IPS DF 19.7 (cell line): ENCODE measurements around the gene TOMM22.
"Not testable (repeated sequence)": the region's sequence is repeated elsewhere in the genome, so short reads cannot be mapped to it uniquely, and the experiment has no call there.

Experiments
- DNase-seq: peaks from one replicate; pipeline ENCODE4 v3.0.0-alpha.2; 2013; ENCODE audit warnings: low read depth, low spot score

The TOMM22 gene

GRCh38 chr22:38681582-38682335 lies at the start of gene TOMM22:
TSS of gene TOMM22 (plus strand) at chr22:38681957. CDS start at chr22:38681979, 22 bp downstream.
- peak; percentile 68 for DNase-seq

DNA sequence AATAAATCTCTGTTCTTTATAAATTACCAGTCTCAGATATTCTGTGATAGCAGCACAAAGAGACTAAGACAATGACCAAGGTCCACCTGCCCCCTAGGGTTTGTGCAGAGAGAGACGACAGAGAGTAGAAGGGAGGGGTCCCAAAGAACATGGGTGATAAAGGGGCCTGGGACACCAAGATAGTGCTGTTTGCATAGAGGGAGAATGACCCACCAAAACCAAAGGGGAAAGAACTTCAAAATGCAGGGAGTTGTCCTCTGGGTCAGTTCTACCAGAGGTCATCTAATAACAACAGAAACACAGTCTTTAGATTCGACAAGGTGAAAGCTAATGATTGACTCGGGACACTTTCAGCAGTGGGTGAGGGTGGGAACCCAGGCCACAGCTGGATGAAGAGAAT lies 49.2 kb upstream of the TOMM22 start:
- DNase-seq, result no peak

- no peak for DNase-seq
Observed at GRCh38 chr22:38638216-38638615, 43.5 kb upstream of the TOMM22 start.

- DNase-seq, result no peak
Observed at GRCh38 chr22:38638728-38639127, 43.0 kb upstream of the TOMM22 start.

GRCh38 chr22:38641476-38642040 lies 40.2 kb upstream of the TOMM22 start:
- DNase-seq, result no peak

GRCh38 chr22:38644245-38644644 lies 37.5 kb upstream of the TOMM22 start:
- DNase-seq, result not testable (repeated sequence)

GRCh38 chr22:38645430-38645829 lies 36.3 kb upstream of the TOMM22 start:
- DNase-seq, result no peak

- DNase-seq, result no peak
Observed at GRCh38 chr22:38649841-38650522, 31.8 kb upstream of the TOMM22 start.

- no peak for DNase-seq
Observed at GRCh38 chr22:38652859-38653258, 28.9 kb upstream of the TOMM22 start.

DNA sequence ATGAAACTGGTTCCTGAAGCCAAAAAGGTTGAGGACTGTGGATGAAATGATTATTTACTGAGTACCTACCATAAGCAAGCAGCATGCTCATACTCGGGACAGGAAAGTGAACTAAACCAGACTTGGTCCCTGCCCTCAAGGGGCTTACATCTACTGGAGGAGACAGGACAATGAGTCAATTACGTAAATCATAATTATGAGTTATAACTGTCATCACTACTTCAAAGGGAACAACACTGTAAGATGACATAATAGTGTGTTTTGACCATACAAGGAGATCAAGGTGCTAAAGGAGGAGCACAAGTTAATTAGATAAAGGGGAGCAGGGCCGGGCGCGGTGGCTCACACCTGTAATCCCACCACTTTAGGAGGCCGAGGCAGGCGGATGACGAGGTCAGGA lies 28.0 kb upstream of the TOMM22 start:
- DNase-seq, result no peak

GRCh38 chr22:38655519-38656255 lies 26.1 kb upstream of the TOMM22 start:
- no peak for DNase-seq

DNA sequence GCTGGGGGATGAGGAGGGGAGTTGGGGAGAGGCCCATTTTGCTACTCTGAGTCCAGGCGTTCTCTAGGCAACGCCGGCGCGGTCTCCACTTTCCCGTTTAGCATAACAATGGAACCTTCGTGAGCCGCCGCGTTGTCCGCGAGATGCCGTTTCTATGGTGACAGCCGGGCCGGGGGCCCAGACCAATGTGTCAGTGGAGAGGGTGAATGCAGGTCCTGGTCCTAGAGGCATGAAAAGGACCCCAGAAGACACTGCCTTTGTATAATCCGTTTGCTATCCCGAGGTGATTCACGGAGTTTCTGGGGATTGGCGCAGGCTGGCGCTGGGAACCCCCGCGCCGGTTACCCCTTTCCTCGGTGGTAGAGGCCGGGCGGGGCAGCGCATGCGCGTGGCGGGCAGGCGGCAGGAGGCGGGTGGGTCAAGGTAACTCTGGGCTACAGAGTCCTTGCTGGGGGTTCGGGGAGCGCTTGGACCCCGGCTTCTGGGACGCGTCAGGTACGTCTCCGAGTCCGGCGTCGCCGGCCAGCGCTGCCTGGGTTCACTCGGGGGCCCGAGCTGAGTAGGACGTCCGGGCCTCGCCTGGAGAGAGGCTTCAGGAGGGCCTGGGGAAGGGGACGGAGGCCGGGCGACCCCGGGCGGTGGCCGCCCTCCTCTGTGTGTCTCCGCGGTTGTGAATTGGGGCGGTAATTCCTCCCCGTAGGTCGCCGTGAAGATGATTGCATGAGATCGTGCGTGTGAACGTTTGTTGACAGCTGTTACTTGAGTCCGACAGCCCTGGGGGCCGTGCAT lies 25.3 kb upstream of the TOMM22 start, which contains the start of the genes CBY1 and FAM227A:
CBY1 (plus strand) TSS at position 383 of the 789 bp plus-strand sequence. CDS start 11,417 bp downstream, outside the sequence.
FAM227A (minus strand) TSS at position 137 of the 789 bp plus-strand sequence. CDS start 6,224 bp downstream, outside the sequence.
- DNase-seq, result peak; percentile 84

GRCh38 chr22:38657045-38657909 lies 24.5 kb upstream of the TOMM22 start:
- no peak for DNase-seq

DNA sequence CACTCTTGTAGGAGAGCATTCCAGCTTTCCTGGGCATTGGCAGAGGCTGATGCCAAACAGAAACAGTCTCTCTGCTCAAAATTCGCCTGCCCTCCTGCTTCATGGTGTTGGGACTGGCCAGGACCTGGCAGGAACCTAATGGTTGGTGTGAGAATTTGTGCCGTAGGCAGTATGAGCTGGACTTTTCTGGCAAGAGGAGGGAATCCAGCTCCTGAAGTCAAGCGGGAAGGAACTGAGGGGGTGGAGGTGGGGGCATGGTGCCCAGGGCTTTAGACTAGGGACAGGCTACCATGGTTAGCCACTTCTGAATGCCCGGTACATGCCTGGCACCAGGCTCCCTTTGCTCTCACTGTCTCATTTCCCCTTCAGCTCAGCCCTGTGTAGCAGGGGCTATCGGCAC lies 6.9 kb upstream of the TOMM22 start:
- DNase-seq, result no peak

- DNase-seq, result no peak
Observed at GRCh38 chr22:38675833-38676232, 5.9 kb upstream of the TOMM22 start.

- DNase-seq, result no peak
Observed at GRCh38 chr22:38684895-38685294, 3.1 kb downstream of the TOMM22 start.

DNA sequence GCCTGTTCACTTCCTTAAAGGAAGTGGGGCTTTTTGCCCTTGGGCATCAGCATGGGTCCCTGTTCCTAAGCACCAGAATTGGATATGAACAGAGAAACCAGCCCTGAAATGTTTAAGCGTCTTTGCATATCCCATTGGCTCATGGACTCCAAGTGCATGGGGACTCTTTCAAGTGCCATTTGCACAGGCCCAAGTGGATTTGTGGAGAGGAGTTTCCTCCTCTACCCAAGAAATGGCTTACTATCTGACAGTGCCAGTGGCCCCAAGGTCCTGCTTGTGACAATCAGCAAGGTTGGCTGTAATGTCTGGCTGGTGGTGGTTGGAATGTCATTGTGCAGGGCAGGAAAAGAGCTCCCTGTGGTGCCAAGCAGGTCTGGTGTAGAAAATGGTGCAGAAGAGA lies 4.0 kb downstream of the TOMM22 start:
- no peak for DNase-seq

DNA sequence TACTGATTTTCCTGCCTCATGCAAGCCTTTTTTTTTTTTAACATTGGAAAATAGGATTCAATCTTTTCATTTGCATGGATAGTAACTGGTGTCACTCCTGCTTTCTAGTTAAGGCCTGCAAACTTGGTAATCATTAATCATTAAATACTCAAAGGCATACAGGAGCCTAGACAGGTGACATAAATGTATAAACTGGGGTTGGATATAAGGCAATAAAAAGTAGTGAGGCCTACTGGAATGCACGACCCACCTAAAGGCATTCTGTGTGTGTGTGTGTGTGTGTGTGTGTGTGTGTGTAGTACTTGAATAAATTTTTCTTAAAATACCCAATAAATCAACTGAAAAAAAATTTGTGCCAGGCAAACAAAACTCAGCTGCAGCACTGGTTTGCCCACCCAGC lies 7.9 kb downstream of the TOMM22 start:
- DNase-seq, result no peak

DNA sequence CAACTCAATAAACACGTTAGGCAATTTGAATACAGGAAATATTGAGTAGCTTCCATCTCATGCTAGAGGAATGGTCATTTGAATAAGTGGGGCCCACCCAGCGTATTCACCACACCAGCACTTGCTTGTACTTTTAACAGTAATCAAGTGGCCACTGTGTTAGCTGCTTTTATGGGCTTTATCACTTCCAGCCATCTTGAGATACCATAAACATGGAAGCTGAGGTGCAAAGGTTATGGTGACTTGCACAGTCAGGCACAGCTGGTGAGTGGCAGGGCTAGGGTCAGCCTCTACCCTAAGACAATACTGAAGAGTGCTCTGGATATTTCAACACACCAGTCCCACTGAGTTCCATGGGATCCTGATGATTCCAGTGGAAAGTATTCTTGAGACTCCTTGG lies 12.3 kb downstream of the TOMM22 start:
- DNase-seq, result no peak

DNA sequence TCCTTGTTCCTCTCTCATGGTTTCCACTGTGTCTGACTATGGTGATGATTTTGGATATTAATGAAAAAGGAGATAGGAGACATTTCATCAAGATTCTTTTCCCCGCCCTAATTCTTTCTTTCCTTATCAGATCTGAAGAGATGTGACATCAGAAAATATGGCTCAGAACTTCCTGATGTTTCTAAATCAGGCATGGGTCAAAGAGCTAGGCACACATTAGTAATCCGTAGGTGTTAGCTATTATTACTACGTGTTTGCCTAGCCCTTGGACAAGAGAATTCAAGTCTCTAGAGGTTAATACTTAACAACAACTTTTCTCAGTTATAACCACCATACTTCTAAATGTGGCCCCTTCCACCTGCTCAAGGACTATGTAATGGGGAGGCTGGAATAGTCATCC lies 13.2 kb downstream of the TOMM22 start:
- DNase-seq, result no peak
